Fibroblast of villous mesenchyme (primary cell): ENCODE measurements around the gene MAML2. TPM values are rescaled to one million over a fixed set of nuclear protein-coding genes. Genes with fewer than 3 reads are reported as not detected.

Experiments used
- DNase-seq: peaks from one replicate; pipeline ENCODE4 v3.0.0-alpha.2; 2010; ENCODE audit warnings: low read depth
- H3K4me3 ChIP-seq: 2 replicates; pipeline ENCODE4 v1.5.1; 2011; ENCODE audit warnings: low read depth, mild to moderate bottlenecking, low read length
- total RNA-seq: library from RNA; depleted of rRNA; stranded (reverse); fragments of >200 nt; gene quantifications from 2 replicates; pipeline ENCODE4 v1.2.3, GENCODE V29; 2012
- TF ChIP-seq, protein P1 (sequence below): IDR thresholded peaks from 2 replicates; pipeline ENCODE4 v1.5.1; 2012; ENCODE audit warnings: low read depth, mild to moderate bottlenecking, low read length; ENCODE audit not compliant: insufficient read depth

Gene MAML2
- total RNA-seq, 1 donor: 30.7 TPM

DNA sequence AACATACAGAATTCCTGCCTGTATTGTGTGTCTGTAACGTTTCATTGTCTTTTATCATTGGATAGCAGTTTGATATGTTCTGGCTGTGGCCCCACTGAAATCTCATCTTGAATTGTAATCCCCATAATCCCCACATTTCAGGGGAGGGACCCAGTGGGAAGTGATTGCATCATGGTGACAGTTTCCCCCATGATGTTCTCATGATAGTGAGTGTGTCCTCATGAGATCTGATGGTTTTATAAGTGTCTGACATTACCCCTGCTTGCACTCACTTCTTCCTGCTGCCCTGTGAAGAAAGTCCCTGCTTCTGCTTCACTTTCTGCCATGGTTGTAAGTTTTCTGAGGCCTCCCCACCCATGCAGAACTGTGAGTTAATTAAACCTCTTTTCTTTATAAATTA is 399.4 kb downstream of the MAML2 start:
- H3K4me3 ChIP-seq: no peak overlapping the region
- TF ChIP-seq, protein P1, sequence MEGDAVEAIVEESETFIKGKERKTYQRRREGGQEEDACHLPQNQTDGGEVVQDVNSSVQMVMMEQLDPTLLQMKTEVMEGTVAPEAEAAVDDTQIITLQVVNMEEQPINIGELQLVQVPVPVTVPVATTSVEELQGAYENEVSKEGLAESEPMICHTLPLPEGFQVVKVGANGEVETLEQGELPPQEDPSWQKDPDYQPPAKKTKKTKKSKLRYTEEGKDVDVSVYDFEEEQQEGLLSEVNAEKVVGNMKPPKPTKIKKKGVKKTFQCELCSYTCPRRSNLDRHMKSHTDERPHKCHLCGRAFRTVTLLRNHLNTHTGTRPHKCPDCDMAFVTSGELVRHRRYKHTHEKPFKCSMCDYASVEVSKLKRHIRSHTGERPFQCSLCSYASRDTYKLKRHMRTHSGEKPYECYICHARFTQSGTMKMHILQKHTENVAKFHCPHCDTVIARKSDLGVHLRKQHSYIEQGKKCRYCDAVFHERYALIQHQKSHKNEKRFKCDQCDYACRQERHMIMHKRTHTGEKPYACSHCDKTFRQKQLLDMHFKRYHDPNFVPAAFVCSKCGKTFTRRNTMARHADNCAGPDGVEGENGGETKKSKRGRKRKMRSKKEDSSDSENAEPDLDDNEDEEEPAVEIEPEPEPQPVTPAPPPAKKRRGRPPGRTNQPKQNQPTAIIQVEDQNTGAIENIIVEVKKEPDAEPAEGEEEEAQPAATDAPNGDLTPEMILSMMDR: no peak
- peak; percentile 23 for DNase-seq

DNA sequence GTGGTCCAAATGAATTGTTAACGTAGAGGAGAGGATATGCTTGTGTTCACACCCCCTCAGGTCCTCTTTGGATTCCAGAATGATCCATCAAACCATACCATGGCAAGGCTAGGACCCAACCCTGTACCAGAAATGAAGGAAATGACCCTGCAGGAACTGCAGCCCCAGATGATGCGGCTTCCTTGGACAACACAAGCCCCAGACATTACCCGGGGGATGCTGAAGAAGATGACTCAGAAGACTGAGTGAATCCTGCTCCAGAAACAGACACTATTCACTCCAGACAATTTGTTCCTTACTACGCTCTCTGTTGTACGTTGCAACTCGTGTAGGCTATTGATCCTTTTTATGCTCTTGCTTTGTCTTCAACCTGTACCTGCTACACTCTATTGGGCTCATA is 403.9 kb downstream of the MAML2 start:
- TF ChIP-seq, protein P1: no peak
- DNase-seq: no peak

DNA sequence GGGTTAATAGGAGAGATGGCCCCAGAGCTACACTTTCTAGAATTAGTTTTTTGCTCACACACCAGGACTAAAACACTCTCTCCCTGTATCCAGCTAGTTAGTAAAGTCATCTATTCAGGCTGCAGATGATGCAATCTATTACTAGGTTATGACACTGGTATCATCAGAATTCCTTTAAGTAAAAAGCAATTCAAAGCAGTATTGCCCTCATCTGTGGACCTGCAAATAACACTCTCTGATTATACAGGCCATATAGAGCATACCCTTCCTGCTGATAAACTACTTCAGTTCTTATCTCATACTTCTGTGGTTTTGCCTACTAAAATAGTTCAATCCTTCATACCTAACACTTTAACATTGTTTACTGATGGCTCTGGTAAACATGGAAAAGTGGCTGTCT is 405.6 kb downstream of the MAML2 start:
- no peak overlapping the region for H3K4me3 ChIP-seq
- TF ChIP-seq, protein P1: no peak
- DNase-seq: peak; percentile 46

More for the DNA sequence above, 403.9 kb downstream of the MAML2 start:
- no peak overlapping the region for H3K4me3 ChIP-seq

DNA sequence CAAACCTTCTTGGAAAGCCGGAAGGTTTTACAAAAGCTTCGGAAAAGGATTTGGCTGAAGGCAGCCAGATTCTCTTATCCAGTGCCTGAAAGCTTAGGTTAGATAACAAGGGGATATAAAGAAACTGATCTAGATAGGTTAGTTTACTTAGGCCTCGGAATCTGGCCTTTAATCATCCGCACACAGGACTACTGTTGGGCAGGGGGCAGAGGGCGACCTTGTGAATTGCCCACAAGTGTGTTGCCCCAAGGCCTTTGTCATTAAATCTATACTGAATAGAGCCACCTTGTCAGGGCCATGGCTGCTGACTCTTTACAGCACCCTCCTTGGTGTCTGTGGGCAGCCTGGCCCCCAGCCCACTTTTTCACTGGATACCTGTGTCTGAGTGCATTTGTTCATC is 409.4 kb downstream of the MAML2 start:
- TF ChIP-seq, protein P1: no peak
- H3K4me3 ChIP-seq: no peak overlapping the region
- DNase-seq: no peak

DNA sequence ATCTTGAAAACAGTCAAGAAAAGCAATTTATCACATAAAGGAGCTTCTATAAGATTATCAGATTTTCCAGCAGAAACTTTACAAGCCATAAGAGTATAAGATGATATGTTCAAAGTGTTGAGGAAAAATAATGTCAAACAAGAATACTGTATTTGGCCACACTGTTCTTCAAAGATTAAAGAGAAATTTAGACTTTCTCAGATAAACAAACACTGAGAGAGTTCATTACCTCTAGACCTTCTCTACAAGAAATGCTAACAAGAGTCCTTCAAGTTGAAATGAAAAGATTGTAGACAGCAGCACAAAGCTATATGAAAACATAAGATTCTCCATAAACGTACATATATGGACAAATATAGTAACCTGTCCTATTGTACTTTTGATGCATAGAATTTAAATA is 411.1 kb downstream of the MAML2 start:
- no peak for DNase-seq
- H3K4me3 ChIP-seq: no peak overlapping the region
- TF ChIP-seq, protein P1: no peak

DNA sequence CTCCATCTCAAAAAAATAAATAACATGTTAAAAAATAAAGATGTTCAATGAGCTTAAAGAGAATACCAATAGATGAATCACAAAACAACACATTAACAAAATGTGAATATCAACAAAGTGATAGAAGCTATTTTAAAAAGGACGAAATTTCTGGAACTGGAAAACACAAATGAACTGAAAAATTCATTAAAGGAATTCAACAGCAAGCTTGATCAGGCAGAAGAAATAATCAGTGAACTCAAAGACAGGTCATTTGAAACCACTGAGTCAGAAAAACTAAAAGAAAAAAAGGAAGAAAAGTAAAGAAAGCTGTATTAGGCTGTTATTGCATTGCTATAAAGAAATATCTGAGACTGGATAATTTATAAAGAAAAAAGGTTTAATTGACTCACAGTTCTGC is 412.0 kb downstream of the MAML2 start:
- TF ChIP-seq, protein P1: no peak
- no peak for DNase-seq
- H3K4me3 ChIP-seq: no peak overlapping the region

DNA sequence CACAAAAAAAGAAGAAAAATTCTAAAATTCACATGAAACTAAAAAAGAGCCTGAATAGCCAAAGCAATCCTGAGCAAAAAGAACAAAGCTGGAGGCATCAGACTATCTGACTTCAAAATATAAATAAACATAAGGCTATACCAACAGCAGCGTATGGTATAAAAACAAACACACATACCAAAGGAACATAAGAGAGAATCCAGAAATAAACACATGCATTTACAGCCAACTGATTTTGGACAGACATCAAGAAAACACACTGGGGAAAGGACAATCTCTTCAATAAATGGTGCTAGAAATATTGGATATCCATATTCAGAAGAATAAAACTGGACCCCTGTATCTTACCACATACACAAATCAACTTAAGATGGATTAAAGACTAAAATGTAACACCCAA is 416.3 kb downstream of the MAML2 start:
- no peak overlapping the region for H3K4me3 ChIP-seq
- DNase-seq: no peak
- TF ChIP-seq, protein P1: no peak
